DND-41 (cell line): ENCODE results near the gene EDDM13.

Experiments used
- EZH2 ChIP-seq: IDR thresholded peaks from 3 replicates; pipeline ENCODE4 v1.6.1; 2012; ENCODE audit warnings: borderline replicate concordance, low read depth, mild to moderate bottlenecking, moderate library complexity, low read length, inconsistent platforms; ENCODE audit not compliant: severe bottlenecking
- TF ChIP-seq, protein P1 (sequence below): IDR thresholded peaks from 2 replicates; pipeline ENCODE4 v1.5.1; 2012; ENCODE audit warnings: borderline replicate concordance, low read length, moderate library complexity, mild to moderate bottlenecking; ENCODE audit not compliant: poor library complexity, severe bottlenecking; ENCODE audit errors: extremely low read depth

DNA sequence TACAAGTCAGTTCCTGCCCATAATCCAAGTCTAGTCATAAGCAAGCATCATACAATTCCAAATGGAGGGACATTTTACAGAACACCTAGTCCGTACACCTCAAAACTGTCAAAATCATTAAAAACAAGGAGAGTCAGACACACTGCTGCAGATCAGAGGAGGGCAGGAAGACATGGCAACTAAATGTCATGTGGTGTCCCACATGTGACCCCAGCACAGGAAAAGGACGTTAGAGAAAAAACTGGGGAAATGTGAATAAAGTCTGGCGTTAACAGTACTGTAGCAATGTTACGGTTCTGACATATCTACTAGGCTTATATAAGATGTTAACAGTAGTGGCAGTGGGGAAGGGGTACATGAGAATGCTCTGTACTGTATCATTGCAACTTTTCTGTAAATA, 39.8 kb downstream of the EDDM13 start:
- TF ChIP-seq, protein P1, sequence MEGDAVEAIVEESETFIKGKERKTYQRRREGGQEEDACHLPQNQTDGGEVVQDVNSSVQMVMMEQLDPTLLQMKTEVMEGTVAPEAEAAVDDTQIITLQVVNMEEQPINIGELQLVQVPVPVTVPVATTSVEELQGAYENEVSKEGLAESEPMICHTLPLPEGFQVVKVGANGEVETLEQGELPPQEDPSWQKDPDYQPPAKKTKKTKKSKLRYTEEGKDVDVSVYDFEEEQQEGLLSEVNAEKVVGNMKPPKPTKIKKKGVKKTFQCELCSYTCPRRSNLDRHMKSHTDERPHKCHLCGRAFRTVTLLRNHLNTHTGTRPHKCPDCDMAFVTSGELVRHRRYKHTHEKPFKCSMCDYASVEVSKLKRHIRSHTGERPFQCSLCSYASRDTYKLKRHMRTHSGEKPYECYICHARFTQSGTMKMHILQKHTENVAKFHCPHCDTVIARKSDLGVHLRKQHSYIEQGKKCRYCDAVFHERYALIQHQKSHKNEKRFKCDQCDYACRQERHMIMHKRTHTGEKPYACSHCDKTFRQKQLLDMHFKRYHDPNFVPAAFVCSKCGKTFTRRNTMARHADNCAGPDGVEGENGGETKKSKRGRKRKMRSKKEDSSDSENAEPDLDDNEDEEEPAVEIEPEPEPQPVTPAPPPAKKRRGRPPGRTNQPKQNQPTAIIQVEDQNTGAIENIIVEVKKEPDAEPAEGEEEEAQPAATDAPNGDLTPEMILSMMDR, result no peak
- no peak for TF ChIP-seq EZH2
